Sigmoid colon (tissue), 4 donors: ENCODE results near the gene CIITA.

Experiments used
- EP300 ChIP-seq, 4 donors: sonication (generic); formaldehyde crosslinking; IDR thresholded peaks; one replicate each; pipeline ENCODE4 v1.6.1; 2017; ENCODE audit warnings: antibody characterized with exemption in 4 of 4
- TF ChIP-seq, protein P1 (sequence below), 4 experiments: fragments of 450-650 bp in 3 of 4; fragments of 200-600 bp in 1 of 4; IDR thresholded peaks; one replicate each; pipeline ENCODE4 v1.5.1; 2016 to 2019; ENCODE audit warnings: antibody characterized with exemption in 4 of 4, mild to moderate bottlenecking in 3 of 4, moderate library complexity in 2 of 4

DNA sequence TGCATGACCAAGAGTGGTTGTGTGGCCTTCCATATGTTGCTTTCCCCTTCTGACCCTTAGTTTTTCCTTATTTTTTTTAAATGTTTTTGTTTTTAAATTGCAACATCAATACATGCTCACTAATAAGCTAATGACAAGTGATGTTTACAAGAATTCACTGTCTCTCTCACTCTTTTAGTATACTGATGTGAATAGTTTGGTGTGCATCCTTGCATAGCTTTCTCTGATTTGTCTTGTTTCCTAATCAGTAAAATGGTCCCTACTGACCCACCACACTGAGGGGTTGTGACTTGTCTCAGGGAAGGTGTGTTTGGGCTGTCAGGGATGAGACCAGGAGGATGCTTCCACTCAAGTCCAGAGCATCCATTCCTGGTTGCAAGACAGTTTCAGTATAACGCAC, 26.0 kb downstream of the CIITA start:
- TF ChIP-seq, protein P1, sequence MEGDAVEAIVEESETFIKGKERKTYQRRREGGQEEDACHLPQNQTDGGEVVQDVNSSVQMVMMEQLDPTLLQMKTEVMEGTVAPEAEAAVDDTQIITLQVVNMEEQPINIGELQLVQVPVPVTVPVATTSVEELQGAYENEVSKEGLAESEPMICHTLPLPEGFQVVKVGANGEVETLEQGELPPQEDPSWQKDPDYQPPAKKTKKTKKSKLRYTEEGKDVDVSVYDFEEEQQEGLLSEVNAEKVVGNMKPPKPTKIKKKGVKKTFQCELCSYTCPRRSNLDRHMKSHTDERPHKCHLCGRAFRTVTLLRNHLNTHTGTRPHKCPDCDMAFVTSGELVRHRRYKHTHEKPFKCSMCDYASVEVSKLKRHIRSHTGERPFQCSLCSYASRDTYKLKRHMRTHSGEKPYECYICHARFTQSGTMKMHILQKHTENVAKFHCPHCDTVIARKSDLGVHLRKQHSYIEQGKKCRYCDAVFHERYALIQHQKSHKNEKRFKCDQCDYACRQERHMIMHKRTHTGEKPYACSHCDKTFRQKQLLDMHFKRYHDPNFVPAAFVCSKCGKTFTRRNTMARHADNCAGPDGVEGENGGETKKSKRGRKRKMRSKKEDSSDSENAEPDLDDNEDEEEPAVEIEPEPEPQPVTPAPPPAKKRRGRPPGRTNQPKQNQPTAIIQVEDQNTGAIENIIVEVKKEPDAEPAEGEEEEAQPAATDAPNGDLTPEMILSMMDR (IDR thresholded peaks at IDR 0.05), result no peak
- TF ChIP-seq EP300 (IDR thresholded peaks at IDR 0.05), result no peak
